ENCODE results near the gene CMPK1. TPM values are rescaled to one million over a fixed set of nuclear protein-coding genes. Genes with fewer than 3 reads are reported as not detected.
"Not testable (repeated sequence)": the region's sequence is repeated elsewhere in the genome, so short reads cannot be mapped to it uniquely, and the experiment has no call there.

Gene CMPK1
- total RNA-seq, 2 donors from 2014 or later: 62.0 to 70.3 TPM

DNA sequence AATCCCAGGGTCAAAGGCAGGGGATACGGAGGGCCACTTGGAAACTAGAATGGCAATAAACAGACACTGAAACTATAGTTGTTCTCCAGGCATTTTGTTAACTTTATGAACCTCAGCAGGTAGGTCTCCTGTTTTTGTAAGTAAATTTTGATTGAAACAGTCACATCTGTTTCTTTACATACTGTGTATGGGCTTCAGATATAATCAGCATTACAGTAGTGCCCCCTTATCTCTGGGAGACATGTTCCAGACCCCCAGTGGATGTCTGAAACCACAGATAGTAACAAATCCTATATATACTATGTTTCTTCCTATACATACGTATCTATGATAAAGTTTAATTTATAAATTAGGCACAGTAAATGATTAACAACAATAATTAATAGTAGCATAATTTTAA is 31.1 kb upstream of the CMPK1 start:
- intact Hi-C loops (cut with DNase I): no loop called here
- WGBS, 2 donors: 92 to 94% methylated on average over 2 of the region's 2 CpGs
- Histone ChIP-seq H3K4me1 (no peaks in the 10 kb centered on the region), H3K36me3 (replicated peaks in 1 of 2; ENCODE audit: insufficient read depth in 1 of 2, low read depth in 2 of 2) (no peaks in the 10 kb centered on the region), H3K9me3 (no peaks in the 10 kb centered on the region), H3K27me3 (no peaks in the 10 kb centered on the region), H3K27ac (no peak overlapping the region), H3K4me3 (no peak overlapping the region)
- no peak for ATAC-seq
- no peak for TF ChIP-seq POLR2A (IDR thresholded peaks at IDR 0.05)
- TF ChIP-seq, protein P1, sequence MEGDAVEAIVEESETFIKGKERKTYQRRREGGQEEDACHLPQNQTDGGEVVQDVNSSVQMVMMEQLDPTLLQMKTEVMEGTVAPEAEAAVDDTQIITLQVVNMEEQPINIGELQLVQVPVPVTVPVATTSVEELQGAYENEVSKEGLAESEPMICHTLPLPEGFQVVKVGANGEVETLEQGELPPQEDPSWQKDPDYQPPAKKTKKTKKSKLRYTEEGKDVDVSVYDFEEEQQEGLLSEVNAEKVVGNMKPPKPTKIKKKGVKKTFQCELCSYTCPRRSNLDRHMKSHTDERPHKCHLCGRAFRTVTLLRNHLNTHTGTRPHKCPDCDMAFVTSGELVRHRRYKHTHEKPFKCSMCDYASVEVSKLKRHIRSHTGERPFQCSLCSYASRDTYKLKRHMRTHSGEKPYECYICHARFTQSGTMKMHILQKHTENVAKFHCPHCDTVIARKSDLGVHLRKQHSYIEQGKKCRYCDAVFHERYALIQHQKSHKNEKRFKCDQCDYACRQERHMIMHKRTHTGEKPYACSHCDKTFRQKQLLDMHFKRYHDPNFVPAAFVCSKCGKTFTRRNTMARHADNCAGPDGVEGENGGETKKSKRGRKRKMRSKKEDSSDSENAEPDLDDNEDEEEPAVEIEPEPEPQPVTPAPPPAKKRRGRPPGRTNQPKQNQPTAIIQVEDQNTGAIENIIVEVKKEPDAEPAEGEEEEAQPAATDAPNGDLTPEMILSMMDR (IDR thresholded peaks at IDR 0.05): no peak
- DNase-seq: no peak

DNA sequence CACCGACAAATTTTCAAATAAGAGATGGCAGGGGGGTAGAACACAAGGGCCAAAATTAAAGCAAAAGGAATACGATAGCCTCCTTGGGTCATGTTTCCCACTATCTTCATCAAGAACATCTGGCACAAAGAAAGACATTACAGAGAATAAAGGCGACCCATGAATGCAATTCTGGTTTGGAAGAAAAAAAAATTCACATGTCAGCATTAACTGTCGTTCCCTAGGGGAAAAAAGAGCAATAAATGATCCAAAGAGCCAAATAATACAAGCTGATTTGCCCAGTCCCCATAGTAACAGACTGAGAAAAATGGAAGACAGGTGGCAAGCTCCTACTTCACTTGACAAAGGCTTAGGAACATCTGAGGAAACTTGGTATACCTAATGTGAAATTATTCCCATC is 24.2 kb upstream of the CMPK1 start:
- H3K36me3 ChIP-seq (replicated peaks in 1 of 2; ENCODE audit: insufficient read depth in 1 of 2, low read depth in 2 of 2): no peaks in the 10 kb centered on the region
- H3K27ac ChIP-seq: no peak overlapping the region
- H3K4me1 ChIP-seq: peaks cover 8% of the 10 kb centered on the region
- TF ChIP-seq, protein P1 (IDR thresholded peaks at IDR 0.05): no peak
- intact Hi-C loops (cut with DNase I): no loop called here
- H3K4me3 ChIP-seq: no peak overlapping the region
- WGBS, 2 donors: 82 to 86% methylated on average over 4 of the region's 4 CpGs
- no peaks in the 10 kb centered on the region for H3K27me3 ChIP-seq
- no peaks in the 10 kb centered on the region for H3K9me3 ChIP-seq
- ATAC-seq: no peak
- DNase-seq: no peak

DNA sequence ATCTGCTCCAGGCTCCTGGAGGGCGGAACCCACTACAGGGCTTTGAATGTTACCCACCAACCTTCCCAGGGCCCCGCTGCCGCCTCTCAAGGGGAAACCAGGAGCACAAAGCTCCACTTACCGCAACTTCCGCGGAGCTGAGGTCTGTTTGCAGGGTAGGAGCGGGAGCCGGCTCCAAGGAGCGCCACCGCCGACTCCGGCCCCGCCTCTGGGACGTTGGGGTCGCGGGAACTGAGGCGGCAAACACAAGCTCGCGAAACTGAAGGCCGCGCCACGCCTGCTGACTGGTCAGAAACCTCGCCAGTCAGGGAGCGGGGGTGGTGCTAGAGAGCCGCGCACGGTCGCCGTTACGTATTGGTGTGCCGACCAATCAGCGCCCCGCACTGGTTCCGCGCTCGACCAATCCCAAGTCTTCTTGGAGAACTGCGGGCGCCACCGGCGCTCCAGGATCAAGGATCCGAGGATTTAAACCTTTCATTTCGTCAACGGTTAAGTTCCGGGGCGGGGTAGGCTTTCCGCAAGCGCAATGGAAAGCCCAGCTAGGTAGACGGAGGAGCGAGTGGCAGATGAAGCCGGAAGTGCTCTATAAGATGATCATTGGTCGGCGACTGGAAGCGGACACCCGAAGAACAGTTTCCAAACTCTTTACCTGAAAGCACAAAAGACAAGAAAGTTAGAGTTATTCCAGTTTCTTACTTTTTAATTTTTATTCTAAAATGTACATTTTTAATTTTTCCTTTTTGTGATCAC is 19.5 kb upstream of the CMPK1 start, which contains the start of gene STIL:
STIL (minus strand) TSS at position 233 of the 750 bp plus-strand sequence. CDS start 3,828 bp downstream, outside the sequence.
- peaks cover 8% of the 10 kb centered on the region for H3K4me1 ChIP-seq
- intact Hi-C loops (cut with DNase I): no loop called here
- H3K9me3 ChIP-seq: no peaks in the 10 kb centered on the region
- H3K4me3 ChIP-seq: peak within 1 kb of the TSS; percentile 49 to 64
- H3K27ac ChIP-seq: peak within 1 kb of the TSS; percentile 62 to 92 (median 74)
- TF ChIP-seq POLR2A (IDR thresholded peaks at IDR 0.05): peak in 2 of 3 donors; percentile 88 to 89
- TF ChIP-seq, protein P1 (IDR thresholded peaks at IDR 0.05): peak in 2 of 7 experiments; percentile 20 to 29
- WGBS, 2 donors: 0 to 1% methylated on average over 31 to 54 of the region's 54 CpGs
- ATAC-seq (peak; percentile 99), DNase-seq (peak; percentile 99)
- no peaks in the 10 kb centered on the region for H3K36me3 ChIP-seq (replicated peaks in 1 of 2; ENCODE audit: insufficient read depth in 1 of 2, low read depth in 2 of 2)
- H3K27me3 ChIP-seq: no peaks in the 10 kb centered on the region

DNA sequence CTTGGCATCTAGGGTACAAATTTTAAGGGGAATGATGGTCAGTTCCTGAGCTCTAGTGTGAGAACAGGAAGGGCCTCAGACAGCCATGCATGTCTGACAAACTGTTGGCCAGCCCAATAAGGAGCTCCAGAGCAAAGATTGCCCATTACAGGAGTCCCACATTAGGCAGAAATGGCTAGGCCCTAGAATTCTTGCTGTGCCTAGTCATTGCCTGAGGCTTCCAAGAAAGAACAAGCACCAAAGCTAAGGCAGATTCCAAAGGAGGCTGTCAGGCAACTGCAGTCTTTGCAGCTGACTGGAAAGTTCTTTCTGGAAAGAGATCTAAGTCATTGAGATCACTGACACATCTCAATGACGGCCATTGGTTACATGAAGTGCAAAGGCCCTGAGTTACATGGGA is 15.7 kb upstream of the CMPK1 start:
- intact Hi-C loops (cut with DNase I): no loop called here
- Histone ChIP-seq H3K4me3 (no peak overlapping the region), H3K27me3 (no peaks in the 10 kb centered on the region), H3K9me3 (no peaks in the 10 kb centered on the region), H3K27ac (no peak overlapping the region), H3K4me1 (peaks cover 8% of the 10 kb centered on the region), H3K36me3 (replicated peaks in 1 of 2; ENCODE audit: insufficient read depth in 1 of 2, low read depth in 2 of 2) (no peaks in the 10 kb centered on the region)
- 73 to 83% methylated on average over 1 of the region's 1 CpG for WGBS, 2 donors
- no peak for DNase-seq
- TF ChIP-seq POLR2A (IDR thresholded peaks at IDR 0.05): no peak
- TF ChIP-seq, protein P1 (IDR thresholded peaks at IDR 0.05): no peak
- ATAC-seq: no peak

GRCh38 chr1:47319968-47320367 is 13.6 kb upstream of the CMPK1 start:
- H3K27me3 ChIP-seq; ATAC-seq; H3K36me3 ChIP-seq (replicated peaks in 1 of 2; ENCODE audit: insufficient read depth in 1 of 2, low read depth in 2 of 2); H3K27ac ChIP-seq; H3K9me3 ChIP-seq; intact Hi-C loops (cut with DNase I); H3K4me3 ChIP-seq; DNase-seq: not testable (repeated sequence)
- 81 to 88% methylated on average over 14 of the region's 14 CpGs for WGBS, 2 donors
- H3K4me1 ChIP-seq: peaks cover 17% of the 10 kb centered on the region
